Measurements from ENCODE around the gene YARS2.

The YARS2 gene

GRCh38 chr12:32755654-32756475, at the start of gene YARS2:
TSS of gene YARS2 (minus strand) at chr12:32755897. CDS start at chr12:32755874, 23 bp downstream.
- no peaks in the 10 kb centered on the region; the same call in 1 of the 2 replicates for H3K4me1 ChIP-seq (ENCODE audit: insufficient read depth, low read length)
- H3K4me3 ChIP-seq (ENCODE audit: low read length): peak within 1 kb of the TSS; percentile 97
- peak within 1 kb of the TSS; percentile 98 for H3K9ac ChIP-seq (ENCODE audit: low read depth, low read length)
- peaks cover 34% of the 10 kb centered on the region for H3K36me3 ChIP-seq (ENCODE audit: insufficient read depth, low read depth, low read length)
- H3K27me3 ChIP-seq (ENCODE audit: insufficient read depth, low read length): no peaks in the 10 kb centered on the region
- H3K9me3 ChIP-seq (ENCODE audit: insufficient read depth, low read depth, low read length): no peaks in the 10 kb centered on the region
- H3K27ac ChIP-seq (ENCODE audit: low read length): peak within 1 kb of the TSS; percentile 98

GRCh38 chr12:32804301-32804700, 48.6 kb upstream of the YARS2 start:
- Histone ChIP-seq H3K27ac (ENCODE audit: low read length) (no peak overlapping the region), H3K9ac (ENCODE audit: low read depth, low read length) (no peak overlapping the region), H3K27me3 (ENCODE audit: insufficient read depth, low read length) (no peaks in the 10 kb centered on the region), H3K4me3 (ENCODE audit: low read length) (no peak overlapping the region), H3K36me3 (ENCODE audit: insufficient read depth, low read depth, low read length) (0 out of 2 replicates have a peak, but pooled peaks cover 4% of the 10 kb centered on the region), H3K9me3 (ENCODE audit: insufficient read depth, low read depth, low read length) (peaks cover 6% of the 10 kb centered on the region; the same call in 1 of the 2 replicates), H3K4me1 (ENCODE audit: insufficient read depth, low read length) (no peaks in the 10 kb centered on the region)

- H3K9me3 ChIP-seq (ENCODE audit: insufficient read depth, low read depth, low read length): no peaks in the 10 kb centered on the region
- 0 out of 2 replicates have a peak, but pooled peaks cover 4% of the 10 kb centered on the region for H3K36me3 ChIP-seq (ENCODE audit: insufficient read depth, low read depth, low read length)
- no peak overlapping the region for H3K9ac ChIP-seq (ENCODE audit: low read depth, low read length)
- no peak overlapping the region for H3K4me3 ChIP-seq (ENCODE audit: low read length)
- H3K27ac ChIP-seq (ENCODE audit: low read length): no peak overlapping the region
- no peaks in the 10 kb centered on the region for H3K27me3 ChIP-seq (ENCODE audit: insufficient read depth, low read length)
- no peaks in the 10 kb centered on the region for H3K4me1 ChIP-seq (ENCODE audit: insufficient read depth, low read length)
Observed at GRCh38 chr12:32801269-32801980, 45.7 kb upstream of the YARS2 start.

DNA sequence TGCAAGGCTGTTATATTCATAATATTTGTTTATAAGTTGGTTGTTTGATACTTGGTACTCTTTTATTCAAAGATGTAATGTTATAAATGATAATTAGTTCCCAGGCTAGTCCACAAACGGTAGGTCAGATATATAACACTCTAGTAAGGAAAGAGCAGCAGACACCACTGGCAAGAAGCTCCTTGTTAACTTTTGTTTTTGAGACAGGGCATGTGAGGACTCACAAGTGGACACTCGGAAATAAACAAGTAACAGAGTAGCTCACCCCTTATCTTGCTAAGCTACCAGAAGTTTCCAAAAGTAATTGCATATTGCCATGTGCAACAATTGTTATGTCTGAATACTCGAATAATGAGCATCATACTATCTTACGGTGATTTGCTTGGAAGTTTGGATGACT, 38.6 kb upstream of the YARS2 start:
- no peak overlapping the region for H3K4me3 ChIP-seq (ENCODE audit: low read length)
- peaks cover 19% of the 10 kb centered on the region for H3K36me3 ChIP-seq (ENCODE audit: insufficient read depth, low read depth, low read length)
- no peak overlapping the region for H3K9ac ChIP-seq (ENCODE audit: low read depth, low read length)
- no peaks in the 10 kb centered on the region for H3K4me1 ChIP-seq (ENCODE audit: insufficient read depth, low read length)
- no peak overlapping the region for H3K27ac ChIP-seq (ENCODE audit: low read length)
- H3K27me3 ChIP-seq (ENCODE audit: insufficient read depth, low read length): no peaks in the 10 kb centered on the region
- H3K9me3 ChIP-seq (ENCODE audit: insufficient read depth, low read depth, low read length): no peaks in the 10 kb centered on the region

- Histone ChIP-seq H3K27ac (ENCODE audit: low read length) (no peak overlapping the region), H3K4me3 (ENCODE audit: low read length) (no peak overlapping the region), H3K27me3 (ENCODE audit: insufficient read depth, low read length) (no peaks in the 10 kb centered on the region)
Observed at GRCh38 chr12:32789916-32790315, 34.2 kb upstream of the YARS2 start.

DNA sequence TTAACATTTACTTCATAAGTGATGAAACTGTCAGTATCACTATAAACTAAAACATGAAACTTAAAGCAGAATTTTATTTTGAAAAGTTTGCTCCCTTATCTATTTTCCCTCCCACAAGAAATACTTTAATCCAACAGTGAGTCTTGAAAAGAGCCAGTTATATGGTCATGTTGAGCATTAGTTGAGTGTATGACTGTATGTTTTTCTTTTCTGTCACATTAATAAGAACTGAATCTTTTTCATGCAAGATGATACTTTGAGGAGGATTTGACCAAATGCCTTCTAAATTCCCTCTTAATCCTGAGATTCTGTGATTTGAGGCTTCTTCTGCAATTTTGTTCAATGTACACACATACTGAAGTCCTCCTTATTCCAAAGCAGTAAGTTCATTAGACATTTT, 33.7 kb upstream of the YARS2 start:
- Histone ChIP-seq H3K9me3 (ENCODE audit: insufficient read depth, low read depth, low read length) (no peaks in the 10 kb centered on the region), H3K27ac (ENCODE audit: low read length) (no peak overlapping the region), H3K27me3 (ENCODE audit: insufficient read depth, low read length) (no peaks in the 10 kb centered on the region), H3K4me1 (ENCODE audit: insufficient read depth, low read length) (no peaks in the 10 kb centered on the region), H3K9ac (ENCODE audit: low read depth, low read length) (no peak overlapping the region), H3K4me3 (ENCODE audit: low read length) (no peak overlapping the region), H3K36me3 (ENCODE audit: insufficient read depth, low read depth, low read length) (peaks cover 7% of the 10 kb centered on the region)

More at GRCh38 chr12:32789916-32790315, 34.2 kb upstream of the YARS2 start:
- no peaks in the 10 kb centered on the region for H3K4me1 ChIP-seq (ENCODE audit: insufficient read depth, low read length)
- H3K9ac ChIP-seq (ENCODE audit: low read depth, low read length): no peak overlapping the region
- H3K9me3 ChIP-seq (ENCODE audit: insufficient read depth, low read depth, low read length): no peaks in the 10 kb centered on the region
- H3K36me3 ChIP-seq (ENCODE audit: insufficient read depth, low read depth, low read length): peaks cover 7% of the 10 kb centered on the region

DNA sequence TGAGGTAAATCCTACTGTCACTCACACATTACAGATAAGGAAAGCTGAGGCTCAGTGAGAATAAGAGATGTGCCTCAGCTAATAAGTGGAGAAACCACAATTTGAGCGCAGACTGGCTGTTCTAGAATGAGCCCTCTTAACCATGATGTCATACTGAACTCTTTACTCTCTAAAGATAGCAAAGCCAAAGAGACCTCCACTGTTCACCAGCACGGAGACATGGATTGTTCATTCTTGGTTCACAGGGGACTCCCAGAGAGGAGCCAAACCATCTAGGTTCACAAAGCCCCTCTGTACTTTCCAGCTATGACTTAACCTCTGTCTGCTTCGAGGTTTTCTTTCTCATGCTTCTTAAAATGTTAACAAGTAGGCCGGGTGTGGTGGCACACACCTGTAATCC, 32.7 kb upstream of the YARS2 start:
- Histone ChIP-seq H3K9ac (ENCODE audit: low read depth, low read length) (no peak overlapping the region), H3K27ac (ENCODE audit: low read length) (no peak overlapping the region), H3K9me3 (ENCODE audit: insufficient read depth, low read depth, low read length) (no peaks in the 10 kb centered on the region), H3K4me1 (ENCODE audit: insufficient read depth, low read length) (no peaks in the 10 kb centered on the region), H3K4me3 (ENCODE audit: low read length) (no peak overlapping the region), H3K36me3 (ENCODE audit: insufficient read depth, low read depth, low read length) (peaks cover 7% of the 10 kb centered on the region), H3K27me3 (ENCODE audit: insufficient read depth, low read length) (no peaks in the 10 kb centered on the region)

- no peaks in the 10 kb centered on the region for H3K27me3 ChIP-seq (ENCODE audit: insufficient read depth, low read length)
- no peaks in the 10 kb centered on the region for H3K9me3 ChIP-seq (ENCODE audit: insufficient read depth, low read depth, low read length)
- no peak overlapping the region for H3K27ac ChIP-seq (ENCODE audit: low read length)
- no peaks in the 10 kb centered on the region for H3K36me3 ChIP-seq (ENCODE audit: insufficient read depth, low read depth, low read length)
- H3K4me3 ChIP-seq (ENCODE audit: low read length): no peak overlapping the region
- no peak overlapping the region for H3K9ac ChIP-seq (ENCODE audit: low read depth, low read length)
- no peaks in the 10 kb centered on the region for H3K4me1 ChIP-seq (ENCODE audit: insufficient read depth, low read length)
Observed at GRCh38 chr12:32785557-32785956, 29.9 kb upstream of the YARS2 start.

- Histone ChIP-seq H3K9ac (ENCODE audit: low read depth, low read length) (no peak overlapping the region), H3K9me3 (ENCODE audit: insufficient read depth, low read depth, low read length) (no peaks in the 10 kb centered on the region), H3K27ac (ENCODE audit: low read length) (no peak overlapping the region), H3K27me3 (ENCODE audit: insufficient read depth, low read length) (no peaks in the 10 kb centered on the region), H3K4me1 (ENCODE audit: insufficient read depth, low read length) (no peaks in the 10 kb centered on the region; the same call in 1 of the 2 replicates), H3K4me3 (ENCODE audit: low read length) (no peak overlapping the region), H3K36me3 (ENCODE audit: insufficient read depth, low read depth, low read length) (no peaks in the 10 kb centered on the region)
Observed at GRCh38 chr12:32783029-32783428, 27.3 kb upstream of the YARS2 start.

- H3K27me3 ChIP-seq (ENCODE audit: insufficient read depth, low read length): no peaks in the 10 kb centered on the region
- no peak overlapping the region for H3K4me3 ChIP-seq (ENCODE audit: low read length)
- H3K9me3 ChIP-seq (ENCODE audit: insufficient read depth, low read depth, low read length): no peaks in the 10 kb centered on the region
- H3K27ac ChIP-seq (ENCODE audit: low read length): no peak overlapping the region
- H3K4me1 ChIP-seq (ENCODE audit: insufficient read depth, low read length): no peaks in the 10 kb centered on the region; the same call in 1 of the 2 replicates
- H3K36me3 ChIP-seq (ENCODE audit: insufficient read depth, low read depth, low read length): no peaks in the 10 kb centered on the region
- no peak overlapping the region for H3K9ac ChIP-seq (ENCODE audit: low read depth, low read length)
Observed at GRCh38 chr12:32780071-32780470, 24.4 kb upstream of the YARS2 start.

GRCh38 chr12:32777691-32778175, 22.0 kb upstream of the YARS2 start:
- Histone ChIP-seq H3K27me3 (ENCODE audit: insufficient read depth, low read length) (no peaks in the 10 kb centered on the region), H3K9ac (ENCODE audit: low read depth, low read length) (no peak overlapping the region), H3K9me3 (ENCODE audit: insufficient read depth, low read depth, low read length) (no peaks in the 10 kb centered on the region), H3K36me3 (ENCODE audit: insufficient read depth, low read depth, low read length) (no peaks in the 10 kb centered on the region), H3K4me1 (ENCODE audit: insufficient read depth, low read length) (no peaks in the 10 kb centered on the region; the same call in 1 of the 2 replicates), H3K4me3 (ENCODE audit: low read length) (no peak overlapping the region), H3K27ac (ENCODE audit: low read length) (no peak overlapping the region)
